HG02870 (cell line): ENCODE measurements around the gene NPBWR2.

Experiments
- ATAC-seq: cut with Tn5 transposase; IDR thresholded peaks from one replicate; pipeline ENCODE4 v1.9.1; 2021; ENCODE audit warnings: mild to moderate bottlenecking, moderate library complexity; ENCODE audit not compliant: unreplicated experiment

NPBWR2 gene

GRCh38 chr20:64105846-64106434, 1.4 kb downstream of the NPBWR2 start:
- ATAC-seq = no peak

GRCh38 chr20:64104667-64105451, 2.5 kb downstream of the NPBWR2 start:
- no peak for ATAC-seq

- no peak for ATAC-seq
Observed at GRCh38 chr20:64103871-64104666, 3.3 kb downstream of the NPBWR2 start.

GRCh38 chr20:64102647-64103354, 4.6 kb downstream of the NPBWR2 start:
- ATAC-seq = no peak

GRCh38 chr20:64101731-64102621, 5.4 kb downstream of the NPBWR2 start:
- ATAC-seq = no peak

GRCh38 chr20:64100946-64101688, 6.2 kb downstream of the NPBWR2 start:
- ATAC-seq = no peak

GRCh38 chr20:64100566-64100888, 6.8 kb downstream of the NPBWR2 start:
- no peak for ATAC-seq

GRCh38 chr20:64099880-64100565, 7.3 kb downstream of the NPBWR2 start:
- no peak for ATAC-seq

- no peak for ATAC-seq
Observed at GRCh38 chr20:64099086-64099786, 8.1 kb downstream of the NPBWR2 start.

- ATAC-seq = no peak
Observed at GRCh38 chr20:64098471-64099013, 8.8 kb downstream of the NPBWR2 start.

GRCh38 chr20:64096535-64096934, 10.8 kb downstream of the NPBWR2 start:
- no peak for ATAC-seq

- no peak for ATAC-seq
Observed at GRCh38 chr20:64095927-64096326, 11.4 kb downstream of the NPBWR2 start.

GRCh38 chr20:64095455-64095854, 11.9 kb downstream of the NPBWR2 start:
- ATAC-seq = no peak

GRCh38 chr20:64093013-64093503, 14.3 kb downstream of the NPBWR2 start:
- no peak for ATAC-seq

GRCh38 chr20:64092258-64093012, 14.9 kb downstream of the NPBWR2 start:
- no peak for ATAC-seq

- no peak for ATAC-seq
Observed at GRCh38 chr20:64091770-64092169, 15.6 kb downstream of the NPBWR2 start.

GRCh38 chr20:64091340-64091739, 16.0 kb downstream of the NPBWR2 start:
- no peak for ATAC-seq
